NK-92 (cell line): ENCODE data around the gene GAREM1.
"Not testable (repeated sequence)": the region's sequence is repeated elsewhere in the genome, so short reads cannot be mapped to it uniquely, and the experiment has no call there.

ENCODE experiments used
- DNase-seq: peaks from one replicate; lab custom pipeline; 2025; ENCODE audit not compliant: unreplicated experiment; lab: John Stamatoyannopoulos, UW

The GAREM1 gene

DNA sequence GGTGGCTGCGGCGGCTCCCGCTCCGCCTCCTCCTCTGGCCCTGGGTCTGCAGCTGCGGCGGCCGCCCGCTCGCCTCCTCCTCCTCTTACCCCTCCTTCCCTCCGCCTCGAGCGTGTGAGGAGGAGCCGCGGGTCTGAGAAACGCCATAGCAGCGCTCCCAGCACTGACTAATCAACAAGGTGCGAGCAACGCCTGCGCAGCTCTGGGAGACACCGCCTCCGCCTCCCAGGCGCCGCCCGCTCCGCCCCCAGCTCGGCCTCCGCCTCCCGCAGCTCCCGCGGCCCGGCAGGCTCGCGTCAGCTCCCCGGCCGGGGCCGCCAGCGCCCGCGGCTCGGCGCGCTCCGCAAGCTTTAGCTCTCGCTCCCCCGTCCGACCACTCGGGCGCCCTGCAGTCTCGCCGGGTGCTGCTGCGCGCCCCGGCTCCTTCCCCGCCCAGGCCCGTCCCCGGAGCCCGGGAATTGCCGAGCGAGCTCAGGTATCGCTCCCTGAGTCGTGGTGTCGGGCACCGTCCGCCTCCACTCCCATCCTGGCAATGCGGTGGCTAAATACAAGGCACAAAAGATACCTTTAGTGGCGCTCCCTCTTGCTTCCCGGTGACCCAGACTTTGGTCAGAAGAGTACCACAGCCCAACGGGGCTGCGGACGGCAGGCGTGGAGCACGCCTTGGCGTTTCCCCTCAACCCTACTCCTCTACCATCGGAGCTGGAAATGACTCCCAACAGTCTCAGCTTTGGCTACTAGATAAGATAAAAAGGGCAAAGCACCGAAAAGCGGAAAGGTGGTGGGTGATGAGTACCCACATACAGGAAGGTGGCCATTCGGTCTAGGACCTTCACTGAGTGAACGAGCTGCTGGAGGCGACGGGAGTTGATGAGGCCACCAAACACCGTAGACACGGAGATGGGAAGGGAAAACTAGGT is at the start of gene GAREM1:
GAREM1 (minus strand) TSS at position 169 of the 920 bp plus-strand sequence. CDS start 454 bp downstream, outside the sequence.
- no peak for DNase-seq

DNA sequence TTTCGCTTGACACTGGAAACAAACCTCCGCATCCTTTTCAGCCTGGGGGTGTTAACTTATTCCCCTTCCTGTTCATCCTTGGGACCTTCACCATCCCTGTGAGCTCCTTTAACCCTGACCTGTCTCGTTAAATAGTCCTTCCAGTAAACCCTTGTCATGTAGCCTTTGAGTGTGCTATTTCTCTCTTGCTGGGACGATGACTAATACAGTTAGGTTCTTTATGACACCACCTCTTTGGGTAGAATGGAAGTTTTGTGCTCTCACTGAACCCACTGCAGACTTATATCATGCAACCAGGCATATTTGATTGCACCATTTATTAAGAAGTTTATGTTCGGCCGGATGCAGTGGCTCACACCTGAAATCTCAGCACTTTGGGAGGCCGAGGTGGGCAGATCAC is 40.5 kb upstream of the GAREM1 start:
- DNase-seq: no peak

DNA sequence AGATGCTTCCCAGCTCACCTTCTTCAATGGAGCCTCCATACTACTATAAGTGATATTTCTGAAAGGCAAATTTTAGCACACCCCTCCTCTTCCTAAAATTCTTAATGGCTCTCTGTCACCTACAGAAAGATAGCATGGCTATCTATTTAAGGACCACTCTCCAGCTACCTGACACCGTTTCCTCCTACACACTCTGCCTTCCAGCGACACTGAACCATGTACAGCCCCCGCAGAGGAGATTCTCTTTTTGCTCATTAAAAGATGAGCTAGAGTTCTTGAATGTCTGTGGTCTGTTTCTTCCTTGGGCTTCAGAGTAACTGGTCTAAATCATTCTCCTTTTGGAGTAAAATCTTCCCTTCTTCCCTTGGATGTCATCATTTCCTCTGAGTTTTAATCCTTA is 38.4 kb upstream of the GAREM1 start:
- DNase-seq: no peak

DNA sequence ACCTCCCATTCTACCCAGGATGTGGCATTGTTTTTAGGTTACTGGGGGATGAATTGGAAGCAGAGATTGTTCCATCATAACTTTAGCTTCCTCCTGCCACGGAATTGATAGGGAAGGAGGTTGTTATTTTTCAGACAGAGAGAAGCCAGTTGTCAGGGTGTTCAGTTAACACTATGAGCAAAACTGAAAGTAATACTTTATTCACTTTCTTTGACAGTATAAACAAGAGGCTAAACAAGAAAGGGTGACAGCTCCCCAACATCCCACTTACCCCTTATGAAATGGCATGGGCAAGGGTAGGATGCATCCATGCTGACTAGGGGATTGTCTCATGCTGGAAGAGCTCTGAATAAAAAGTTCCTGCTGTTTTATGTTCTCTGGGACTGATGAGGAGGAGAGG is 36.4 kb upstream of the GAREM1 start:
- DNase-seq: no peak

DNA sequence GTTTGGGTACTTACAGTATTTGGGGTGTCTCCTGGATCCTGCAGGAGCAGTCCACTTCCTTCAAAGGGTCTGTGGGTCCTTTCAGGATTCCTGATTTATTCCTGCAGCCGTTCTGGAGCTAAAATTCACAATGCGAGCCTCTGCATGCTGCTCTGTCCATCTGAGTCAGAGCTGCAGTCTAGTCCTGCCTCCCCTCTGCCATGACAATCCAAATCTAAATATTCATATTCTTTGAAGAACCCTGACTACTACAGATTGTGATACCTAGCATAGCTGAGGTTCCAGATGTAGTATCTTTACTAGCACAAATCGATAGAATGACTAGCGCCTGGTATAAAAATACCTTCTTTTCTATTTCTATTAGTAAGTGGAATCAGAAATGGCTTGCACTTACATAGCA is 31.3 kb upstream of the GAREM1 start:
- DNase-seq: no peak

DNA sequence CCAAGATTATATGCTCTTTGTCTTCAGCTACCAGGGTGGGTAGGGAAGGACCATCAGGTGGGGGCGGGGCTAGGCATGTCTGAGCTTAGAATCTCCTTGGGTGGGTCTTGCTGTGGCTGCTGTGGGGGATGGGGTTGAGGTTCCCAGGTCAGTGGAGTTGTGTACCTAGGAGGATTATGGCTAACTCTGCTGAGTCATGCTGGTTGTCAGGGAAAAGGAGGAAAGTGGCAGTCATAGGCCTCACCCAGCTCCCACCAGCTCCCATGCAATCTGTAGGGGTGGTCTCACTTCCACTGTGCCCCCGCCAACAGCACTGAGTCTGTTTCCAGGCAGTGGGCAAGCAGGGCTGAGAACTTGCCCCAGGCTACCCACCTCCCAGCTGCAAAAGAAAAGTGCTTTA is 30.6 kb upstream of the GAREM1 start:
- not testable (repeated sequence) for DNase-seq

DNA sequence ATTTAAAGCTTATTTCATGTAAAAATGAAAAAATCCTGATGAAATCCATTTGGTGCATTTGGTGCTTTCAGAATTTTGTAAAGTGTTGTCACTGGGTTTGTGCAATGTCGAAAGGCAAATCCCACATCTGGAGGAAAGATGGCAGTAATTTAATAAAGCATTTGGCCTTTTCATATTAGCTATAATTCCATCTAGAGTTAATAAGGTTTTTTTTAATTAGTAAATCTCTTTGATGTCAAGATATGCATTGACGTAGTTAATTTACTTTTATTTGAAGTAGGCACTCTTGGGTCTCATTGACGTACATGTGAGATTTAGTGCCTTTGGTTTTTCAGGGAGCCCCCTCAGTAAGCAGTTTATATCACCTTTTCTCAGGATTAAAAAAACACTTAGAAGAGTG is 12.3 kb upstream of the GAREM1 start:
- DNase-seq: no peak

DNA sequence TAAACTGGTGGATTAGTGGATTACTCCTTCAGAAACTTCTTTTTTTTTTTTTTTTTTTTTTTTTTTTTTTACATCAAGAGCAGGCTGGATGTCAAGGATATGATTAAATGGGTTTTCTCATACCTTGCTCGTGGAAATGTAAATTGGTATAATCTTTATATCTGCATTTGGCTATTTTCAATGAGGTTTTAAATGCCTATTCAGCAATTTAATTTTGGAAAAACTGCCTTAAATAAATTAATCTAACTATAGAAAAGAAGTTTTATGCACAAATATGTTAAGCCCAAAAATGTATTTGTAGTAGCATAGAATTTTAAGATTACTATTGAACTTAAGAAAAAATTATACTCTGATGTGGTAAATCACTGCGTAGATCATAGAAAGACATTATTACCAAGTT is 11.4 kb upstream of the GAREM1 start:
- no peak for DNase-seq

DNA sequence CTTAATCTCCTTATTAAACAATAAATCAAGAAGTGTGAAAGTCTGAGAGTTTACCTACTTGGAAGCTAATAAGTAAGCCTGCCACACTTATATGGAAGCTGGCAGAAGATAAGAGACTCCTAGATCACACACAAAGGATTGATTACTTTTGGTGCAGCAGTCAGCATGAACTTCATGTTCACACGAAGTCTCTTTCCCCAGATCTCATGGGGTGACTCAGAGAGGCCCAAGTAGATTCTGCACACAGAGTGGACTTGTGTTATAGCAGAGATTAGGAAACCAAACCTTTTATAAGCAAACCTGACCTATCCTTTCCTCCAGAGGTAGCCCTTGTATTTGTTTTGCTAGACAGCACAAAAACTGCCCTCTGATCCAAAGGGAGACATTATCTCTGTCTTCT is 9.9 kb upstream of the GAREM1 start:
- no peak for DNase-seq

DNA sequence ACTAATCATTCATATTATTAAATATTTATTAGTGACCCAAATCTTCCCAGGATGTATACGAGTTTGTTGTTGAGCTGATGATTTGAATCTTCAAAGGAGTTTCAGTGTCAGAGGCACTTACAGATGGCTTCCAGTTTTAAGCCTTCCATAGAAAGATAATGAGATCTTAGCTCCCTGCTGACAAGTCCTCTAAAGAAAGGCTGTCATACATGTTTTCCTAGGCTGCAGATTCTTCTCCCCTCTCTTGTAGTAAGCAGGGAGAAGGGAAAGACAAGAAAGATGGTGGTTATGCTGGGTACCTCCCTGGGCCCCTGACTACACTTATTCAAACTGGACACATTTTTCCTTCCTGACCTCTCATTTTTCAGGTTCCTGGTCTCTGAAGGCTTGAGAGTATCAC is 8.1 kb upstream of the GAREM1 start:
- DNase-seq: no peak

DNA sequence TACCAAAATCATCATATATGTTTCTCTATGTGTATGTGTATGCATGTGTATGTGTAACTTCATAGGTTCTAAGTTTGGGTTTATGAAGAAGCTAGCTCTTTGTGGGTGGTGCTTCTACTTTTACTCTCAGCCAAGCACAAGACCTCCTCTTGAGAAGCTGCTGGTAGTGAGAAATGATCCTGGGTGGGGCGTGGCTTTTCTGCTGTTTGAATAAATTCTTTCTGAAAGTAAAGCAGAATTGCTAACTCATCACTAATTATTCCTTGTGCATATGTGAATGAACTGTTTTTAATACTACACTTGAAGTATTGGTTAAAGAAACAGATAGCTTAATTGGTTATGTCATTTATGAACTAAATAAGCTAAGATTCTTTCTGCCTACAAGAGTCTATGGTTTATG is 7.6 kb upstream of the GAREM1 start:
- no peak for DNase-seq

DNA sequence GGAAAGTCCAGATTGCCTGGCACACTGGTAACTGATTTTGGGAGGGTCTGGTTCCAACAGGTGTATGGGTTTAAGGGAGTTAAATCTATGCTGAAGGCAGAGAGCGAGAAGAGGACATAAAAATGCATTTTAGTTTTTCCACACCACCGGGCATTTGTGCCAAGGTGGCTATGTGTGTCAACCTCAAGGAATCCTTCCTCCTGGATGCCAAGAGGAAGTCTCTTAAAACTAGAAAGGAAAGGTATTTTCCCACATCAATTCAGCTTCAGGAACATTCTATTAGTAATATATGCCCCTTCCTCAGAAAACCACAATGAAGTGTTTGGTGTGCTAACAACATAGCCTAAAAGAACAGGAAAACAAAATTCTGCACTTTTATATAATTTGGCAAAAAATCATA is 5.4 kb upstream of the GAREM1 start:
- DNase-seq: no peak

DNA sequence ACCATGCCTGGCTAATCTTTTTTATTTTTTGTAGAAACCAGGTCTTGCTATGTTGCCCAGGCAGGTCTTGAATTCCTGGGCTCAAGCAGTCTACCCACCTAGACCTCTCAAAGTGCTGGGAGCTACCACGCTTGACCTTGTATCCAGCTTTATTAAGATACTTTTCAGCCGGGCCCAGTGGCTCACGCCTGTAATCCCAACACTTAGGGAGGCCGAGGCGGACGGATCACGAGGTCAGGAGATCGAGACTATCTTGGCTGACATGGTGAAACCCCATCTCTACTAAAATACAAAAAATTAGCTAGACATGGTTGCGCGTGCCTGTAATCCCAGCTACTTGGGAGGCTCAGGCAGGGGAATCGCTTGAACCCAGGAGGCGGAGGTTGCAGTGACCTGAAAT is 4.4 kb upstream of the GAREM1 start:
- DNase-seq: not testable (repeated sequence)

DNA sequence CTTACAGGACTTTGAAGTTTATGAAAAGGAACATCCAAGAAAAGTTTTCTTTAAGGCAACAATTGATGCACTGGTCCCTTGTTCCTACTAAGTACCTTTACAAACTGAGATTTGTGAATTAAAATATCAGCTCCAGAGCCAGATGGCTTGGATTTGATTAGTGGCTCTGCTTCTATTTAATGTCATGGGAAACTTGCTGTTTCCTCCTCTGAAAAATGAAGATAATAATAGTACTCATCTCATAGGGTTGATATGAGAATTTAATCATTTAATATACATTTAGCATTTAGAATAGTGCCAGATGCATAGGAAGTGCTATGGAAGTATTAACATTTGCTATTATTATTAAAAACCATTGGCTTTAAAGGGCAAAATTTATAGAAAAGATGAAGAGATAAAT is 2.6 kb upstream of the GAREM1 start:
- DNase-seq: no peak

DNA sequence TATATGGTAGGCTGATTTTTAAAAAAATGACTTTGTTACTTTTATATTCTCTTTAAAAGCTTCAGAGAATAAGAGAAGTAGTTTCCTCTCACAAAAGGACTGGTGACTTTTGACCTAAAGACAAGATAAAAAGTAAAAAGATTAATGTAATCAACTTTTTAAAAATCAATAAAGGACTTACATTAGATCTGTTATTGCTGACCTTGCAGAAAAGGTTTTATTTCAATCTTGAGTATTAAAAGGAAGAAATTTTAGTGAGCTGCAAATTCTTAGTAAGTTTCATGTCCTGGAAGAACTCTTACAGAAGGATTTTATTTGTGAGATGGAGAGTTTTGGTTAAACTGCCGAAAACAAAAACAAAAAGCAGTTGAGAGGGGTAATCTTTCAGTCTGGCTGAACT is 2.2 kb upstream of the GAREM1 start:
- DNase-seq: no peak

DNA sequence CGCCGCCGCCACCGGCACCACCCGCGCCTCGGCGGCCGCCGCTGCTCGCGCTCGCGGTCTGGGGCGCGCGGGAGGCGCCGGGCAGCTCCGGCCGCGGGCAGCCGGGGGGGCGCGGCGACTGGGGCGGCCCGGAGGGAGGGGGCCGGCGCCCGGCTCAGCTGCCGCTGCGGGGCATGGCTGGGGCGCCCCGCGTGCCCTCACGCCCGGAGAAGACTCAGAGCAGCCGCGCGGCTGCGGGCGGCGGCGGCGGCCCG is 295 bp downstream of the GAREM1 start:
- DNase-seq: no peak

DNA sequence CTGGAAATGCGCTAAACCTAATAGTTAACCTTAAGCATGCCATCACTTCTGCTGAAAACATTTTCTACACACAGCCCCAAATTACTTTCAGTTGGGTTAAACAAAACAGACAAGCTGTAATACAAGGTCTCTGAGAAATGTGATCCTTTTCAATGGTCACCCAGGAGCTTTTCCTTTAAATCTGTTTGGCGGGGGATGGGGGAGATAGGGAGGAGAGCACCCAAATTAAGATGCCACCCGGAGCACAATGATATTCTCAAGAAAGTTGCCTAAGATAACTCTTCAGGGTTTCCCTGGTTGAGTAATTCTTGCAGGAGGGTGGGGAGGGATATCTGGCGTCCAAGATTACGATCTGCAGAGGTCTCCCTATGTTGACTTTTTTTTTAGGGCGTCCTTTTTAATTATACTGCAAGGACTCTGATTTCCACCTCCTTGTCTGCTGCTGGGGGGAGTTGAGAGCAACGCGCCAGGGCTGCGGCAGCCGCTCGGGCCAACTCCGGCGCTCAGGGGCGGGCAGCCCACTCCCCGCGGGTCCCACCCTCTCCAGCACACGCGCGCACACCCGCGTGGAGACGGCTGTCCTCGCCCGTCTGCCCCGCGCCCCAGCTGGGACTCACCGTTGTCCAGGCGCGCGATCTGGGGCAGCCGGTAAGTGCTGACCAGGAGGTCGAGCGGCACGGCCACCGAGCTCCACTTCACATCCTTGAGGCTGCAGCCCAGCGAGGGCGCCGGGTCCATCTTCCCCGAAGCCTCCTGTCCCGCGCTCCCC is 807 bp downstream of the GAREM1 start:
- no peak for DNase-seq

DNA sequence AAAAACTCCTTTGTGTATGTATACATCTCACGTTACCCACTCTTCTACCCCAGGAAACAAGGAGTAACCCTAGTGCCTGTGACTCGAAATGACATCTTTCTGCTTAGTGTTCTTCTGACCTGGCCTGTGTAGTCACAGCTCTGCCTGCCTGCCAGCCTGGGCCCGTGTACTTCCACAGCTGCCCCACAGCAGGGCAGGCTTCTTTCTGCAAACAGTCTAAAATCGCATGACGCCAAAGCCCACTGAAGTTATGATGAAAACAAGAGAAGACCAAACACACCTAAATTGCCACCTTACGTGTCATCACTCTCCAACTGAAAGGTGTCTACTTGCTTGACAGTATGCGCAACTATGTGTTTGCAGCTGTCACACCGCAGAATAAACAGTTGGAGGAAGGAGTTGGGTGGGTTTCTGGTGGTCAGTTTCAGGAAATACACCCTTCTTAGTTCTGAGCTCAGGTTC is 1.5 kb downstream of the GAREM1 start:
- DNase-seq: no peak

DNA sequence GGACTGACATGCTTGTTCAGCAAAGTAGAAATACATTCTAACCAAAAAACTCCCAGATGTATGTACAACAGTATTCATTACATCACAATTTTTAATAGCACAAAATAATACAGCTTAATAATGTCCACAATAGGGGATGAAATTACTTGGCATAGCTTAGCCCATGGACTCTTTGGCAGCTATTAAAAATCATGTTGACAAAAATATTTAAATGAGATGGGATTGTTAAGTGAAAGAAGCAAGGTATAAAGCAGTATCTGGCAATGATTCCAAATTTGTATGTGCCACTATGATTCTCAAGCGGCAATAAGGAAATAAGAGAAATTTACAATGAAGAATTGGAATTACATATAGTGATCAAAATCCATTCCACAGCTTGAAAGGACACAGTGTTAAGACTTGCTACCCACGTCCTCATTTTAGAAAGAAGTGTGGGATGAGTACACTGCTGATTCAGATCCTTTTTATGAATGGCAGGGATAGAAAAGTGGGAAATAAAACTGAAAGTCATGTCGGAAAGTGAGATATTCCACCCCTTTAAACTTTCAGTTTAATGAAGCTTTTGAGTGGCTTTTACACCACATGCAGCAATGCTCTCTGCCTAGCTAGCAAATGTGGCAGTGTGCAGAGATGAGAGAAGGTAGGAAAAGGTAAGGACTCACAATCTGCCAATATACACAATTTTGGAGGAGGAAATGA is 2.4 kb downstream of the GAREM1 start:
- no peak for DNase-seq

DNA sequence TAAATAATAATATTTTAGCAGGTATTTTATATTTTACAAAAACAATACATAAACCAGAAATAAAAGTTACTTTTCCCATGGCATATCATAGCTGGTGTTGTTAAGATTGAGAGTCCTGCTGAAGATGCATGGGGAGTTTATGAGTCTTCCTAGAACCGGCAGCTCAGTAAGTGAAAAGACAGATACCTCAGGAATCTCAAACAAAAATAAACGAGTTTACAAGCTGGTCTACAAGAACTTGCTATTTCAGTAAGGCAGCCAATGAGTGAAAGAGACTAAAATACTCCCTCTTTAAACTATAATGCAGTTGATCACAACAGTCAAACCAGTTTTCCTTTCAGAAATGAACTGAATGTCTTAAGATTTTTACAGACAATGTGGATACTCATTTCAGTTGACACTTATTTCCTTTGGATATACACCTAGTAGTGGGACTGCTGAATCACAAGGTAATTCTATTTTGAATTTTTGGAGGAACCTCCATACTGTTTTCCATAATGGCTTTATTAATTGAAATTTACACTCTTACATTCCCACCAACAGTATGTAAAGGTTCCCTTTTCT is 8.9 kb downstream of the GAREM1 start:
- DNase-seq: no peak

DNA sequence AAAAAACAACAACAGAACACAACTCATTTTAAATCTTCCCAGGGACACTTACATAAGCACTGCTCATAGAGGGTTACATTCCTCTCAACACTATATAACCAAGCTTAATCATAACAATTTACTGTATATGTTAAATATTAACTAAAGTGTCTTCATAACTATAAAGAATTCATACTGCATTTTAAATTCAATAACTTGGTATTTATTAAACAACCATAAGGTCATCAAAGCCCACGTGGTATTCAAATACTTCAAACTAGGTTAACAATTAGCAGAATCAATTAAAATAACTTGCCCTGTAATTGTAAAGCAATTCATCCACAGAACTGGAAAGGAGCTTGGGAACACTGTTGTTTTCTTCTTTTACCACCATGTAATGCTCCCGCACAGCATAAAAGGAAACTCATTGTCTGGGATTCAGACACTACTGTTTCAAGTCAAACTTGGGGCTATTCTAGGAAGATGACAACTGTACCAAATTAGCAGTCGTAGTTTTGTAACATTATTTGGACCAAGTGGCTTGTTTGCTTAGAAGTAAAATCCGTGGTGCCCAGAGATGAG is 10.4 kb downstream of the GAREM1 start:
- no peak for DNase-seq
